ENCODE results near the gene SLC39A11.

GRCh38 chr17:73069841-73070240 is 22.6 kb downstream of the SLC39A11 start:
- TF ChIP-seq EP300 (IDR thresholded peaks at IDR 0.05; ENCODE audit: borderline replicate concordance) (no peak), FOXM1 (IDR thresholded peaks at IDR 0.05; ENCODE audit: borderline replicate concordance, low read depth) (no peak), REST (IDR thresholded peaks at IDR 0.05; ENCODE audit: low read depth) (no peak), TEAD4 (IDR thresholded peaks at IDR 0.05) (no peak), CEBPB (IDR thresholded peaks at IDR 0.05) (no peak), TAF1 (IDR thresholded peaks at IDR 0.05; ENCODE audit: low read depth) (no peak), NFIC (IDR thresholded peaks at IDR 0.05) (no peak), YY1 (IDR thresholded peaks at IDR 0.05; ENCODE audit: low read depth) (no peak), EGR1 (IDR thresholded peaks at IDR 0.05) (no peak)
